Body of pancreas (tissue), 4 donors: Measurements from ENCODE around the gene FYB1. TPM values are rescaled to one million over a fixed set of nuclear protein-coding genes. Genes with fewer than 3 reads are reported as not detected.

Experiments
- ATAC-seq: fragments of 150-250 bp; one replicate; pipeline ENCODE4 v1.9.1; 2016
- DNase-seq, 4 donors: peaks; one replicate each; pipeline ENCODE4 v3.0.0-alpha.2; 2019
- H3K27ac ChIP-seq, 4 donors: fragments of 200-600 bp; sonication (generic); 1 replicate in 3 of 4; 2 replicates in 1 of 4; pipeline versions ENCODE4 v1.5.1 to v1.6.1; 2016 to 2019; ENCODE audit warnings: mild to moderate bottlenecking in 1 of 4, mixed read lengths in 1 of 4, moderate library complexity in 1 of 4
- H3K27me3 ChIP-seq, 2 donors: fragments of 200-600 bp; sonication (generic); one replicate each; pipeline ENCODE4 v1.6.0; 2016; ENCODE audit warnings: mild to moderate bottlenecking in 1 of 2
- H3K36me3 ChIP-seq, 2 donors: fragments of 200-600 bp; sonication (generic); replicated peaks in 1 of 2; 2 replicates each; pipeline ENCODE4 v1.5.1; 2016; ENCODE audit warnings: low read depth in 2 of 2; ENCODE audit not compliant: insufficient read depth in 1 of 2
- H3K4me1 ChIP-seq: fragments of 200-600 bp; sonication (generic); one replicate; pipeline ENCODE4 v1.6.0; 2016
- H3K4me3 ChIP-seq, 2 donors: fragments of 200-600 bp; sonication (generic); 1 replicate in 1 of 2; 2 replicates in 1 of 2; pipeline ENCODE4 v1.5.1; 2016 to 2019
- H3K9me3 ChIP-seq, 3 donors: fragments of 200-600 bp; sonication (generic); 1 replicate in 2 of 3; 2 replicates in 1 of 3; pipeline ENCODE4 v1.5.1; 2016
- POLR2A ChIP-seq, 3 donors: fragments of 450-650 bp; IDR thresholded peaks; one replicate each; pipeline ENCODE4 v1.6.1; 2016; ENCODE audit warnings: antibody characterized with exemption in 3 of 3, mild to moderate bottlenecking in 2 of 3
- WGBS, 2 donors: methylation state at CpG; one replicate each; pipeline ENCODE4 v1.1.5; 2017; 5-methylcytosine and 5-hydroxymethylcytosine counted together
- intact Hi-C: fragments of 100-400 bp; cut with DNase I; formaldehyde crosslinking; loops from one replicate; pipeline ENCODE4 v1.15.1; 2023
- total RNA-seq, 2 donors: library from RNA; depleted of rRNA; stranded (reverse); fragments of >200 nt; gene quantifications; one replicate each; pipeline ENCODE4 v1.1.0, GENCODE V29; 2016
- TF ChIP-seq, protein P1 (sequence below), 7 experiments: fragments of 450-650 bp in 4 of 7; fragments of 200-600 bp in 3 of 7; sonication (generic) in 3 of 7; IDR thresholded peaks; one replicate each; pipeline ENCODE4 v1.5.1; 2016 to 2019; ENCODE audit warnings: antibody characterized with exemption in 7 of 7

FYB1 gene
- total RNA-seq, 2 donors from 2014 or later, result 2.9 to 3.0 TPM

DNA sequence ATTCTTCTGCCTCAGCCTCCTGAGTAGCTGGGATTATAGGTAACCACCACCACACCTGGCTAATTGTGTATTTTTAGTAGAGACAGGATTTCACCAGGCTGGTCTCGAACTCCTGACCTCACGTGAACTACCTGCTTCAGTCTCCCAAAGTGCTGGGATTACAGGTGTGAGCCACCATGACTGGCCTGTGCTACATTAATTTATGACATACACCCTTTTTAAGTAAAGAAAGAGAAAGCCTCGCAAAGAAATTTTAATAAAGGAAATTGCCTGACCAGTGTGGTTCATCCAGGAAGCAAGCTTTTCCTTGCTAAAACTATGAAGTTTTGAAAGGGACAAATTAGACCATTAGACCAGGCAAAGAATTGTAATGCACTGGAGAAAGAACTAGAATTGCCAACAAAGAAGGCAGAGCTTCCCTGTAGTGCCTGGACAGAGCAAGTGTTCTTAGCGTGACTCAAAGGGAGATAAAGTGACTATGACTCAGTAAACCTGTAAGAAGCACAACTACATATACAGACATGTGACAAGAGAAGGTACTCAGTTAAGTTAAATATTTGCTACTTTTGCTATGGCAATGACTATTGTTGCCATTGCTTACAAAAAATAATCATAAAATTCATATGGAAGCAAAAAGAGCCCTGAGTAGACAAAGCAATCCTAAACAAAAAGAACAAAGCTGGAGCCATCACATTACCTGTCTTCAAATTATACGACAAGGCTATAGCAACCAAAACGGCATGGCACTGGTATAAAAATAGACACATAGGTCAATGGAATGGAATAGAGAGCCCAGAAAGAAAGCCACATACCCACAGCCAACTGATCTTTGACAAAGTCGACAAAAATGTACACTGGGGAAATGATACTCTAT is 54.6 kb downstream of the FYB1 start:
- ATAC-seq, result no peak
- intact Hi-C loops, result no loop called here
- WGBS, 2 donors, result 77% methylated on average over 7 of the region's 7 CpGs
- TF ChIP-seq POLR2A (IDR thresholded peaks at IDR 0.05), result no peak
- TF ChIP-seq, protein P1, sequence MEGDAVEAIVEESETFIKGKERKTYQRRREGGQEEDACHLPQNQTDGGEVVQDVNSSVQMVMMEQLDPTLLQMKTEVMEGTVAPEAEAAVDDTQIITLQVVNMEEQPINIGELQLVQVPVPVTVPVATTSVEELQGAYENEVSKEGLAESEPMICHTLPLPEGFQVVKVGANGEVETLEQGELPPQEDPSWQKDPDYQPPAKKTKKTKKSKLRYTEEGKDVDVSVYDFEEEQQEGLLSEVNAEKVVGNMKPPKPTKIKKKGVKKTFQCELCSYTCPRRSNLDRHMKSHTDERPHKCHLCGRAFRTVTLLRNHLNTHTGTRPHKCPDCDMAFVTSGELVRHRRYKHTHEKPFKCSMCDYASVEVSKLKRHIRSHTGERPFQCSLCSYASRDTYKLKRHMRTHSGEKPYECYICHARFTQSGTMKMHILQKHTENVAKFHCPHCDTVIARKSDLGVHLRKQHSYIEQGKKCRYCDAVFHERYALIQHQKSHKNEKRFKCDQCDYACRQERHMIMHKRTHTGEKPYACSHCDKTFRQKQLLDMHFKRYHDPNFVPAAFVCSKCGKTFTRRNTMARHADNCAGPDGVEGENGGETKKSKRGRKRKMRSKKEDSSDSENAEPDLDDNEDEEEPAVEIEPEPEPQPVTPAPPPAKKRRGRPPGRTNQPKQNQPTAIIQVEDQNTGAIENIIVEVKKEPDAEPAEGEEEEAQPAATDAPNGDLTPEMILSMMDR (IDR thresholded peaks at IDR 0.05), result no peak
- no peaks in the 10 kb centered on the region for H3K36me3 ChIP-seq
- no peaks in the 10 kb centered on the region for H3K4me1 ChIP-seq
- no peak overlapping the region for H3K27ac ChIP-seq
- no peak overlapping the region for H3K4me3 ChIP-seq
- no peak for DNase-seq
- H3K9me3 ChIP-seq, result no peaks in the 10 kb centered on the region
- H3K27me3 ChIP-seq, result no peaks in the 10 kb centered on the region

DNA sequence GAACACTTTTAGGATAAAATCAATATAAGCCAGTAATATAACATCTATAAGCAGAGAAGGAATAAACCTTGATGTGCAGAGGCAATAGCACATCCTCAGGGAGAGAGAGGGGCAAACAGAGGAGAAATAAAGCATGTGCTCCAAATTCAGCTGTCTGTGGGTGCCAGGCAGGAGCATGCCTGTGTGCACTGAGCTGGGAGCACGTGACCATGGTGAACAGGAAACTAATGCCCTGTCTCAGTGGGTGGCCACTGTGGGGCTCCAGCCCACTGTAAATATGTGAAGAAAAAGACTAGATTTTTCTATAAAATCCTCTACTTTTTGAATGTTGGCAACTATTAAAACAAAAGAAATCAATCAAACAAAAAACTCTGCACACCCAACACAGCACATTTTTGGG is 55.3 kb downstream of the FYB1 start:
- no peaks in the 10 kb centered on the region for H3K27me3 ChIP-seq
- no peaks in the 10 kb centered on the region for H3K36me3 ChIP-seq
- no peaks in the 10 kb centered on the region for H3K4me1 ChIP-seq
- no peak overlapping the region for H3K4me3 ChIP-seq
- DNase-seq (no peak), ATAC-seq (no peak)
- H3K27ac ChIP-seq, result no peak overlapping the region
- H3K9me3 ChIP-seq, result no peaks in the 10 kb centered on the region
- TF ChIP-seq POLR2A (IDR thresholded peaks at IDR 0.05), result no peak
- TF ChIP-seq, protein P1 (IDR thresholded peaks at IDR 0.05), result no peak
- intact Hi-C loops, result no loop called here
- WGBS, 2 donors, result 26 to 50% methylated on average over 1 of the region's 1 CpG

DNA sequence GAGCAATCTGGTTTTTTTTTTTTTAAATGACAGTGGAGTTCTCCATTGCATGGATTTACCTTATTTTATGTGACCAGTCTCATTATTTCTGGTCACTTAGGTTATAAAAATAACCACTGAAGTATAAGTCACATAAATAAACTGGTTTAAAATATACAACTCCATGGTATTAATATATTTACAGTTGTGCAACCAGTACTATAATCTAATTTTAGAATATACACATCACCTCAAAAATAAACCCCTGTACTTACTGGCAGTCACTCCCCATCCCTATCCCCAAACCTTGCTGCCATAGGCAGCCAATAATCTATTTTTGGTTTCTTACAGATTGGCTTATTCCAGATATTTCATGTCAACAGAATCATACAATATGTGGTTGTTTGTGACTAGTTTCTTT is 57.8 kb downstream of the FYB1 start:
- no peak overlapping the region for H3K27ac ChIP-seq
- H3K4me1 ChIP-seq, result no peaks in the 10 kb centered on the region
- no peaks in the 10 kb centered on the region for H3K36me3 ChIP-seq
- ATAC-seq (no peak), DNase-seq (no peak)
- H3K9me3 ChIP-seq, result no peaks in the 10 kb centered on the region
- TF ChIP-seq, protein P1 (IDR thresholded peaks at IDR 0.05), result no peak
- no peak for TF ChIP-seq POLR2A (IDR thresholded peaks at IDR 0.05)
- no peak overlapping the region for H3K4me3 ChIP-seq
- H3K27me3 ChIP-seq, result no peaks in the 10 kb centered on the region
- intact Hi-C loops, result no loop called here

DNA sequence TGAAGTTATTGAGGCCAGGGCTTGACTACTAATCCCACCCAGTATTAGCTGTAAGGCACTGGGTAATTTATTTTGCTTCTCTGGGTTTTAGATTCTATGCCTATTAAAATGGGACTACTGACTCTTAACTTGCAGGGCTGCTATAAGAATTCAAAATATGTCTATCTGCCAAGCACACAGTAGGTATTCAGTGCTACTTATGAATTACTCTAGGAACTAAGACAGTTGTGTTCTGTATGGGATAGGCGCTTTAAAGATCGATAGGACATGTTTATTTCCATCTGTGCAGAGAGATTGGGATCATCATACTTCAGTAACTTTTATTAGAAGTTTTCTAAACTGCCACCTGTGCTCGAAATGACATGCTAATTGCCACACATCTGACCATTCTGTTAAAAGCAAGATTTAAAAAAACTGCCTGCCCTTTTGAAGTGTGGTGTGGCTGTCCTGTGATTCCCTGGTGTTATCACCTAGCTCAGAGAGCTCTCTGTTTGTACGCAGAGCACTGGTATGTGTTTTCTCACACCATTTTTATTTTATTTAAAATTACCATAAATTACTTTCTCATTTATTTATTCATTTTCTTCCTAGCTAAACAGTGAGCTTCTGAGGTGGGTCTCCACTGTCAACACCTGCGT is 58.7 kb downstream of the FYB1 start:
- no peak for ATAC-seq
- 54 to 57% methylated on average over 5 of the region's 5 CpGs for WGBS, 2 donors
- no peak overlapping the region for H3K4me3 ChIP-seq
- H3K36me3 ChIP-seq, result no peaks in the 10 kb centered on the region
- H3K9me3 ChIP-seq, result no peaks in the 10 kb centered on the region
- H3K4me1 ChIP-seq, result no peaks in the 10 kb centered on the region
- no peak overlapping the region for H3K27ac ChIP-seq
- TF ChIP-seq POLR2A (IDR thresholded peaks at IDR 0.05), result no peak
- TF ChIP-seq, protein P1 (IDR thresholded peaks at IDR 0.05), result no peak
- DNase-seq, result no peak
- H3K27me3 ChIP-seq, result no peaks in the 10 kb centered on the region
- intact Hi-C loops, result no loop called here
